Nephron (organoid): ENCODE measurements around the gene CMTM1.
A peak's percentile ranks its signal among the peaks of the same experiment; 100 is the strongest.

Source experiments
- H3K27ac Mint-ChIP-seq, 3 experiments: 2 replicates each; pipeline ENCODE4 v1.8.0; 2020; ENCODE audit warnings: mixed read lengths in 3 of 3, mild to moderate bottlenecking in 2 of 3, moderate library complexity in 1 of 3
- H3K27me3 Mint-ChIP-seq: 2 replicates; pipeline ENCODE4 v1.8.0; 2021; ENCODE audit warnings: low read depth, mild to moderate bottlenecking, moderate library complexity, mixed read lengths
- H3K36me3 Mint-ChIP-seq: 2 replicates; pipeline ENCODE4 v1.8.0; 2020; ENCODE audit warnings: low read depth, mixed read lengths
- H3K4me1 Mint-ChIP-seq: 2 replicates; pipeline ENCODE4 v1.8.0; 2020; ENCODE audit warnings: mixed read lengths
- H3K4me3 Mint-ChIP-seq, 3 experiments: 2 replicates each; pipeline ENCODE4 v1.8.0; 2020; ENCODE audit warnings: mild to moderate bottlenecking in 3 of 3, mixed read lengths in 3 of 3, moderate library complexity in 2 of 3
- H3K9me3 Mint-ChIP-seq: 2 replicates; pipeline ENCODE4 v1.8.0; 2020; ENCODE audit warnings: mixed read lengths
- CTCF ChIP-seq, 3 experiments: fragments of 200-600 bp; sonication (generic); IDR thresholded peaks; one replicate each; pipeline ENCODE4 v1.5.0; 2021; ENCODE audit warnings: antibody characterized with exemption in 3 of 3; ENCODE audit not compliant: unreplicated experiment in 3 of 3

Gene CMTM1

GRCh38 chr16:66543541-66543940 is 22.7 kb upstream of the CMTM1 start:
- no peaks in the 10 kb centered on the region for H3K9me3 Mint-ChIP-seq
- H3K36me3 Mint-ChIP-seq: peaks cover 39% of the 10 kb centered on the region
- no peak overlapping the region for H3K4me3 Mint-ChIP-seq
- peaks cover 16% of the 10 kb centered on the region for H3K4me1 Mint-ChIP-seq
- H3K27me3 Mint-ChIP-seq: no peaks in the 10 kb centered on the region
- H3K27ac Mint-ChIP-seq: no peak overlapping the region
- TF ChIP-seq CTCF (IDR thresholded peaks at IDR 0.05; ENCODE audit: unreplicated experiment in 3 of 3): no peak

DNA sequence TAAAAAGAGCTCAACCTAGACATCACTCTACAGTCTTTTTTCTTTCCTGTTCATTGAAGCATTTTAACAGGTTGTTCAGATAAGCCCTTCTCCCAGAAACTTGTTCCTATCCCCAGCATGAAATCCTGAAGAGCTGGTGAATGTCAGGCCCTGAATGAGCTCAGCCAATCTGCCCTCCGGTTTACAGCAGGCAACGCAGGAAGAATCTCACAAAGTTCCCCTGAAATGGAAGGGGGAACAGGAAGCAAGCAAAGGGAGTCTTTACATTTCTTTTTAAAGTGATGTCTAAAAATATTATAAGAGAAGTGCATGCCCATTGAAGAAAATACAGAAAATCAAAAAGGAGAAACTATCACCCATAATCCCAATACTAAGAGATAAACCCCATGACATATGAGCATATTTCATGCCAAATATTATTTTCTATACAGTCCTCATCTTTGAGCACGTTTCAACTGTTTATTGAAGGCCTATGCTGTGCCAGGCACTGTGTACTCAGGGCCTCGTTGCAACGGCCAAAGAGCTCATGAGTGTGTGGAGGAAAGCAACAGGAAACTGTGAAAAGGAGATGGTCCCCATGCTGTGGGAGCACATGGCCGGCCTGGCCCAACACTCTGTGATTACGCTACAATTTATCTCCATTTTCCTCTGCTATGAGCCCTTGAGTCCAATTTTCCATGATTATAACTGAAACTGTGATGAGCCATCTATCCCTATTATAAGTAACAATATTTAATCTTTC is 22.1 kb upstream of the CMTM1 start:
- H3K4me3 Mint-ChIP-seq: no peak overlapping the region
- H3K36me3 Mint-ChIP-seq: peaks cover 35% of the 10 kb centered on the region
- no peaks in the 10 kb centered on the region for H3K9me3 Mint-ChIP-seq
- no peaks in the 10 kb centered on the region for H3K27me3 Mint-ChIP-seq
- no peak overlapping the region for H3K27ac Mint-ChIP-seq
- TF ChIP-seq CTCF (IDR thresholded peaks at IDR 0.05; ENCODE audit: unreplicated experiment in 3 of 3): no peak
- peaks cover 23% of the 10 kb centered on the region for H3K4me1 Mint-ChIP-seq

DNA sequence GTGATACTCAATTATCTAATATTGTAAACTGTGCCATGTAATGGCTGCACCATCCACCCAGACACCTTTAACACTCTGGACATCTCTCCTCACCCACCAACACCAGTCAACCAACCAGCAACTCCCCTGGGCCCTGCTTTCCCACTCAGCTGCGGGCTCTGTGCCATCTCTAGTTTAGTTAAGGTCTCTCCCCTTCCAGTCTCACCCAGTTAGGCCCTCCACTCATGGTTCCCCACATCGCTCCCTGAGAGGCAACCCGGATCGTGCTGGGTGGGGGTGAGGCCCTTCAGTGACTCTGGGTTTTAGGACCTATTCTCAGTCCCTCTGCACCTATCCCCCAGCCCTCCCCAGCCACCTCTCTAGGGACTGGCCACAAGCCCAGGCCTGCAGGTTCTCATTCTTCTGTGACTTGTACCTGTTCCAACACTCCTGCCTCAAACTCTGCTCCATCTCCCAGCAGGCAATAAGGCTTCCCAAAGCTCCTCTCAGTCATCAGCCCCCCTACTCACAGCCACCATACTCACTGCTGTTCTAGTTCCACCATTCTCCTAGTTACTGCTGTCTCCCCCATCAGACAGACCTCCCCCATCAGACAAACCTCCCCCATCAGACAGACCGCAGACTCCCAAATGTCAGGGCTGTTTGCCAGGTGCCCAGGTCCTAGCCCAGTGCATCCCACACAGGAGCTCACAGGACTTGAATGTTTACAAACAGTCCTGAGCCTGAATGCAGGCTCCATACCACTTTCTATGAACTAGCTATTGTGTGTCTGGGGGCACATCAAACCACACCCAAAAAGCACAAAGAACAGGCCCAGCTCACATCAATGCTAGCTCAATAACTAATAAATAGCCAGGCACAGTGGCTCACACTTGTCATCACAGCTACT is 18.9 kb upstream of the CMTM1 start:
- Mint-ChIP-seq H3K36me3 (peaks cover 28% of the 10 kb centered on the region), H3K27ac (peak overlapping the region; percentile 58 to 93 (median 79)), H3K4me1 (peaks cover 35% of the 10 kb centered on the region), H3K27me3 (no peaks in the 10 kb centered on the region), H3K9me3 (no peaks in the 10 kb centered on the region), H3K4me3 (peak overlapping the region; percentile 69 to 82 (median 80))
- TF ChIP-seq CTCF (IDR thresholded peaks at IDR 0.05; ENCODE audit: unreplicated experiment in 3 of 3): no peak

- TF ChIP-seq CTCF (IDR thresholded peaks at IDR 0.05; ENCODE audit: unreplicated experiment in 3 of 3): no peak
- Mint-ChIP-seq H3K27me3 (no peaks in the 10 kb centered on the region), H3K4me1 (peaks cover 37% of the 10 kb centered on the region), H3K4me3 (peak overlapping the region; percentile 69 to 82 (median 80)), H3K9me3 (no peaks in the 10 kb centered on the region), H3K27ac (peak overlapping the region; percentile 79 to 93 (median 79)), H3K36me3 (peaks cover 31% of the 10 kb centered on the region)
Measured at GRCh38 chr16:66548068-66548467, 18.2 kb upstream of the CMTM1 start.

DNA sequence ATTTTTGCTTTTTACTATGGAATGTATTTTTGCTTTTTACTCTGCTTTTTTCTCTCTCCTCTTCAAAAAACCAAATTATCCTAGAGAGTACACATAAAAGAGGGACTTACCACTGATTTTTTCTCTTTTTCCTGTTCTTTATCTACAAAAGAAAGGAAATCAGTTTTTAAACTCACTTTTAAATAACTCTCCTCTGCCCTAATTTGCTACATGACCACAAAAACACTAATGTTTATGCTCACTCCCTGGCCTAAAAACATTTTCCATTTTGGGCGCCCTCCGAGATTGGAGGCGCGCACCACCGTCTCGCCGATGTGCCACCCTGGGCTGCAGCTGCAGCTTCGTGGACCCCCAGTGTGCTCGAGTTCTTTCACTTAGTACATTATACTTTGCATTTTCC is 17.4 kb upstream of the CMTM1 start:
- TF ChIP-seq CTCF (IDR thresholded peaks at IDR 0.05; ENCODE audit: unreplicated experiment in 3 of 3): no peak
- Mint-ChIP-seq H3K36me3 (peaks cover 38% of the 10 kb centered on the region), H3K4me1 (peaks cover 45% of the 10 kb centered on the region), H3K27me3 (no peaks in the 10 kb centered on the region), H3K27ac (peak overlapping the region; percentile 79 to 93 (median 79)), H3K4me3 (peak overlapping the region; percentile 80 to 82 (median 81)), H3K9me3 (no peaks in the 10 kb centered on the region)
